ENCODE measurements around the gene RFNG. TPM values are rescaled to one million over a fixed set of nuclear protein-coding genes. Genes with fewer than 3 reads are reported as not detected.

The RFNG gene, protein sequence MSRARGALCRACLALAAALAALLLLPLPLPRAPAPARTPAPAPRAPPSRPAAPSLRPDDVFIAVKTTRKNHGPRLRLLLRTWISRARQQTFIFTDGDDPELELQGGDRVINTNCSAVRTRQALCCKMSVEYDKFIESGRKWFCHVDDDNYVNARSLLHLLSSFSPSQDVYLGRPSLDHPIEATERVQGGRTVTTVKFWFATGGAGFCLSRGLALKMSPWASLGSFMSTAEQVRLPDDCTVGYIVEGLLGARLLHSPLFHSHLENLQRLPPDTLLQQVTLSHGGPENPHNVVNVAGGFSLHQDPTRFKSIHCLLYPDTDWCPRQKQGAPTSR
- total RNA-seq: 10 to 100 TPM; 33.2 to 92.0 (median 48.8) TPM

DNA sequence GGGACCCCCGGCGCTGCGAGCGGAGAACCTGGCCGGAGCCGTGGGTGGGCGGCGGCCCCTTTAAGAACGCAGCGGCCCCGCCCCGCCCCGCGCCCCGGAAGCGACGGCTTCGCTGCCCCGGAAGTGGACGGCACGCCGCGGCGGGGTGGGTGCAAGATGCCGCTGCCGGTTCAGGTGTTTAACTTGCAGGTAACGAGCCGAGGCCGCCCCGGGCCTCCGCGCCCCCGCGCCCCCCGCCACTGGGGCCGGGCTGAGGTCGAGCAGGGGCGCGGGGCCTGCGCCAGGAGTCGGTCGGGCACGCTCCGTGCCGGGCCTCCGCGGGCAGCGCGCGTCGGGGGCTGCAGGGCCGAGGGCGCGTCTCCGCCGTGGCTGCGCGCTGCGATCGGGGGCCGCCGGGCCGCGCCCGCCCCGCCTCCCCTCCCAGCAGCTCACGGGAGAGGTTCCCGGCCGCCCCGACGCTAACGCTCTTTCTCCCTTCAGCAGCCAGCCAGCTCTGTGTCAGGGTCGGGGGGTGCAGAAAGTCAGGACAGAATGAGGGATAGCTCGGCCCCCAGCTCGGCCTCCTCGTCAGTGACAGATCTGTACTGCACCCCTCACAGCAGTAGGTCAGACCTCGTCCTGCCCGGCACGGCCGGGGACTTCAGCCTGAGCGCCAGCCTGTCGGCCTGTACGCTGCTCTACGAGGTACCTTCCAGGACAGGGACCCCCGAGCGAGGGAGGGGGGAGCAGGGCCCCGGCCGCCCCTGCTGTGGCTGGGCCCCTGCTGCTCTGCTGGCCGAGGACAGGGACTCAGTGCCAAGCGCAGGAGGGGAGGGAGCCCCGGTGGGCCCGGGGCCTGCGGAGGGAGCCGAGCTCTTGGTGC, at the start of gene RFNG, which contains the start of gene GPS1:
RFNG (minus strand) TSS at position 36 of the 862 bp plus-strand sequence. CDS start 45 bp downstream, outside the sequence.
GPS1 (plus strand) TSS at position 123 of the 862 bp plus-strand sequence; CDS start at position 157, 34 bp downstream.
- in situ Hi-C loops (cut with MboI; ENCODE audit: low pct_ligation_motif_present in 1 of 4, low pct_unique_long_range_greater_than_20kb in 1 of 4, low sequenced_read_pairs in 3 of 4) (no loop called here), intact Hi-C loops (cut with DNase I; ENCODE audit: low total_unique reads) (no loop called here)
- TF ChIP-seq POLR2AphosphoS5 (IDR thresholded peaks at IDR 0.05): peak; percentile 34 to 46 (median 35)
- TF ChIP-seq EP300 (IDR thresholded peaks at IDR 0.05; ENCODE audit: low read depth): no peak
- no peak for TF ChIP-seq POLR2A (IDR thresholded peaks at IDR 0.05)
- H3K36me3 ChIP-seq: peaks cover 0 to 4% (median 0%) of the 10 kb centered on the region in 4 donors
- H3K4me1 ChIP-seq: peaks cover 12 to 28% (median 27%) of the 10 kb centered on the region in 4 donors
- WGBS, 2 donors (ENCODE audit: low coverage in 1 of 2): 0% methylated on average over 54 of the region's 94 CpGs; no CpG with 5 or more reads in 1 of the 2 donors
- peak within 1 kb of the TSS; percentile 80 to 89 (median 88) for H3K4me3 ChIP-seq
- no peaks in the 10 kb centered on the region for H3K9me3 ChIP-seq
- peak; percentile 87 for DNase-seq
- H3K27me3 ChIP-seq: no peaks in the 10 kb centered on the region
- peak within 1 kb of the TSS; percentile 62 to 84 (median 74) for H3K27ac ChIP-seq

DNA sequence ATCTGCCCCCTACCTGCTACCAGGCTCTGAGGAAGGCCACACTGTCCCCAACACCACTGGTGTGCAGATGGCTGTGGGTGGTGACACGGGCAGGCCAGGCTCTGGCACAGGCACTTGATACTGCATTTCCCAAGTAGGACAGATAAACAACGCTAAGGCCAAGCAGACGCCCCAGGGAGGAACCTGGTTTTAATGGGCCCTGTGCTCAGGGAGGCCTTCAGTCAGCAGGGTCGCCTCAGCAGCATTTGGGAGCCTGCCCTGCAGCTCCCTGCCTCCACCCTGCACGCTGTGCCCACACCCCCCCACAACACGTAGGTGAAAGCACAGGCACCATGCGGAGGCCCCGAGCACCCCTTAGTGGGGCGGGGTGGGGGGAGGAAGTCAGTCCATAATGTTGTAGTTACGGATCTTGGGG, 49.7 kb upstream of the RFNG start:
- H3K4me1 ChIP-seq: peaks cover 24 to 66% (median 49%) of the 10 kb centered on the region in 4 donors
- H3K36me3 ChIP-seq: no peaks in the 10 kb centered on the region
- no peaks in the 10 kb centered on the region for H3K9me3 ChIP-seq
- in situ Hi-C loops (cut with MboI; ENCODE audit: low pct_ligation_motif_present in 1 of 4, low pct_unique_long_range_greater_than_20kb in 1 of 4, low sequenced_read_pairs in 3 of 4): no loop called here
- intact Hi-C loops (cut with DNase I; ENCODE audit: low total_unique reads): no loop called here
- TF ChIP-seq POLR2A (IDR thresholded peaks at IDR 0.05) (no peak), POLR2AphosphoS5 (IDR thresholded peaks at IDR 0.05) (no peak), EP300 (IDR thresholded peaks at IDR 0.05; ENCODE audit: low read depth) (no peak)
- TF ChIP-seq, protein P1, sequence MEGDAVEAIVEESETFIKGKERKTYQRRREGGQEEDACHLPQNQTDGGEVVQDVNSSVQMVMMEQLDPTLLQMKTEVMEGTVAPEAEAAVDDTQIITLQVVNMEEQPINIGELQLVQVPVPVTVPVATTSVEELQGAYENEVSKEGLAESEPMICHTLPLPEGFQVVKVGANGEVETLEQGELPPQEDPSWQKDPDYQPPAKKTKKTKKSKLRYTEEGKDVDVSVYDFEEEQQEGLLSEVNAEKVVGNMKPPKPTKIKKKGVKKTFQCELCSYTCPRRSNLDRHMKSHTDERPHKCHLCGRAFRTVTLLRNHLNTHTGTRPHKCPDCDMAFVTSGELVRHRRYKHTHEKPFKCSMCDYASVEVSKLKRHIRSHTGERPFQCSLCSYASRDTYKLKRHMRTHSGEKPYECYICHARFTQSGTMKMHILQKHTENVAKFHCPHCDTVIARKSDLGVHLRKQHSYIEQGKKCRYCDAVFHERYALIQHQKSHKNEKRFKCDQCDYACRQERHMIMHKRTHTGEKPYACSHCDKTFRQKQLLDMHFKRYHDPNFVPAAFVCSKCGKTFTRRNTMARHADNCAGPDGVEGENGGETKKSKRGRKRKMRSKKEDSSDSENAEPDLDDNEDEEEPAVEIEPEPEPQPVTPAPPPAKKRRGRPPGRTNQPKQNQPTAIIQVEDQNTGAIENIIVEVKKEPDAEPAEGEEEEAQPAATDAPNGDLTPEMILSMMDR (IDR thresholded peaks at IDR 0.05): no peak
- 73% methylated on average over 6 of the region's 10 CpGs; no CpG with 5 or more reads in 1 of the 2 donors for WGBS, 2 donors (ENCODE audit: low coverage in 1 of 2)
- DNase-seq: no peak
- peak overlapping the region; percentile 3 to 31 (median 14) for H3K27ac ChIP-seq
- H3K4me3 ChIP-seq: no peak overlapping the region
- no peaks in the 10 kb centered on the region for H3K27me3 ChIP-seq

DNA sequence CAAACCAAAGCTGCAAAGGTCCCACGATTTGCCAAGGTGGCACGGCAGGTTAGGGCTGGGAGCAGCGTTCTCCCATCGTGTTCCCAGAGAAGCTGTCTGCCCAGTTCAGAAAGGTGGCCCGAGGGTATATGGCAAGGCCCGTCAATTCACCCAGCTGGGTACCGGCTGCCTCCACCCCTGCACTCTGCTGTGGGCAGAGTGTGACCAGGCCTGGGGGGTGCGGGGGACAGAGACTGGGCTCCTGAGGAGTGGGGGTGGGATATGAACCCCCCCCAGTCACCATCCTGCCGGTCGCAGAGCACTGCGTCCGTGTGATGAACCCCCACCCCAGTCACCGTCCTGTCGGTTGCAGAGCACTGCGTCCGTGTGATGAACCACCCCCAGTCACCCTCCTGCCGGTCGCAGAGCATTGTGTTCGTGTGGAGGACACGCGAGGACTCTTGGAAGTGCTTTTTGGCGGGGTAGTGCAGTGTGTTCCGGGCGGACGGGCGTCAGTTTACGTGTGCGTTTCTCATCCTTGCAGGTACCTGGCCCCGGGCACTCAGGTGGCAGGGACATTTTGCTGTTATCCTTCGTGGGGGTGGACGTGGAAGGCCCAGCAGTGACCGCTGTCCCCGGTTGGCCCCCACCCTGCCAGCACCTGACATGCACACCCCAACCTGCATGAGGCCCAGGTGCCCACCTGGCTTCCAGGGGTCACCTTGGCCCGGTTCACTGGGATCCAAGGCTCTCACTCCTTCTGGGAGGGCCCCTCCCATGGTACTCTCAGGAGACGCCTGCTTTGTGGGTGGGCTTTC, 49.1 kb upstream of the RFNG start:
- WGBS, 2 donors (ENCODE audit: low coverage in 1 of 2): 90% methylated on average over 34 of the region's 35 CpGs; no CpG with 5 or more reads in 1 of the 2 donors
- peaks cover 25 to 61% (median 46%) of the 10 kb centered on the region in 4 donors for H3K4me1 ChIP-seq

More for the DNA sequence above, 49.1 kb upstream of the RFNG start:
- H3K36me3 ChIP-seq: no peaks in the 10 kb centered on the region
- intact Hi-C loops (cut with DNase I; ENCODE audit: low total_unique reads) (no loop called here), in situ Hi-C loops (cut with MboI; ENCODE audit: low pct_ligation_motif_present in 1 of 4, low pct_unique_long_range_greater_than_20kb in 1 of 4, low sequenced_read_pairs in 3 of 4) (no loop called here)
- TF ChIP-seq EP300 (IDR thresholded peaks at IDR 0.05; ENCODE audit: low read depth): no peak
- TF ChIP-seq, protein P1 (IDR thresholded peaks at IDR 0.05): no peak
- TF ChIP-seq POLR2A (IDR thresholded peaks at IDR 0.05): no peak
- TF ChIP-seq POLR2AphosphoS5 (IDR thresholded peaks at IDR 0.05): no peak
- H3K9me3 ChIP-seq: no peaks in the 10 kb centered on the region
- H3K27ac ChIP-seq: peak overlapping the region; percentile 3 to 99 (median 96)
- no peaks in the 10 kb centered on the region for H3K27me3 ChIP-seq
- no peak for DNase-seq
- no peak overlapping the region for H3K4me3 ChIP-seq

All from transverse colon (tissue), 4 donors.